Heart left ventricle (tissue), 16 donors: ENCODE data around the gene TRERF1. TPM values are rescaled to one million over a fixed set of nuclear protein-coding genes. Genes with fewer than 3 reads are reported as not detected.
A peak's percentile ranks its signal among the peaks of the same experiment; 100 is the strongest.

Experiments
- ATAC-seq, 4 donors: fragments of 200-7000 bp; cut with Tn5 transposase; one replicate each; pipeline ENCODE4 v1.9.1; 2020 to 2022; ENCODE audit warnings: moderate library complexity in 4 of 4, mild to moderate bottlenecking in 3 of 4, moderate number of reproducible peaks in 1 of 4
- DNase-seq, 5 donors: peaks; one replicate each; pipeline ENCODE4 v3.0.0-alpha.2; 2020
- H3K27ac ChIP-seq, 12 donors: fragments of 200-600 bp; sonication (generic) in 4 of 12; one replicate each; pipeline versions ENCODE4 v1.5.0 to v1.8.0; 2016 to 2022; ENCODE audit warnings: mild to moderate bottlenecking in 2 of 12
- H3K27me3 ChIP-seq, 9 donors: fragments of 200-600 bp; sonication (generic) in 2 of 9; one replicate each; pipeline versions ENCODE4 v1.5.1 to v1.8.0; 2016 to 2022; ENCODE audit warnings: mild to moderate bottlenecking in 3 of 9
- H3K36me3 ChIP-seq, 9 donors: fragments of 200-600 bp; sonication (generic) in 2 of 9; one replicate each; pipeline versions ENCODE4 v1.5.0 to v1.8.0; 2018 to 2022; ENCODE audit warnings: mild to moderate bottlenecking in 2 of 9
- H3K4me1 ChIP-seq, 12 donors: fragments of 200-600 bp; sonication (generic) in 4 of 12; one replicate each; pipeline versions ENCODE4 v1.5.0 to v1.8.0; 2016 to 2022; ENCODE audit warnings: mild to moderate bottlenecking in 3 of 12
- H3K4me3 ChIP-seq, 12 donors: fragments of 200-600 bp; sonication (generic) in 4 of 12; one replicate each; pipeline versions ENCODE4 v1.5.0 to v1.8.0; 2017 to 2022; ENCODE audit warnings: mild to moderate bottlenecking in 9 of 12, moderate library complexity in 4 of 12
- H3K9me3 ChIP-seq, 12 donors: fragments of 200-600 bp; sonication (generic) in 4 of 12; one replicate each; pipeline versions ENCODE4 v1.5.0 to v1.8.0; 2016 to 2022; ENCODE audit warnings: mild to moderate bottlenecking in 1 of 12
- POLR2A ChIP-seq, 2 donors: fragments of 450-650 bp; IDR thresholded peaks; one replicate each; pipeline ENCODE4 v1.6.1; 2017; ENCODE audit warnings: antibody characterized with exemption in 2 of 2, mild to moderate bottlenecking in 2 of 2, moderate library complexity in 2 of 2
- WGBS, 4 donors: extraction: QIAGEN DNeasy Blood & Tissue Kit in 2 of 4; methylation state at CpG; one replicate each; pipeline versions ENCODE4 v1.1.5 to v1.1.7; 2013 to 2018; 5-methylcytosine and 5-hydroxymethylcytosine counted together
- intact Hi-C, 10 donors: fragments of 100-400 bp; cut with DNase I; formaldehyde crosslinking; loops; one replicate each; pipeline versions ENCODE4 v1.11.1 to v1.14.2; 2022
- polyA plus RNA-seq, 2 donors: library from polyadenylated mRNA; stranded (reverse); fragments of 200-250 nt; gene quantifications; one replicate each; pipeline ENCODE4 v1.2.3, GENCODE V29; 2013
- total RNA-seq, 9 donors: library from RNA; depleted of rRNA in 2 of 9; stranded (reverse); fragments of >200 nt in 2 of 9; fragmentation: NEBNext Ultra II Directional in 3 of 9; extraction: Animal tissue kit (Norgen Biotek cat#: 25700) in 3 of 9; gene quantifications; one replicate each; pipeline versions ENCODE4 v1.1.0 to v1.2.4, GENCODE V29; 2016 to 2023
- TF ChIP-seq, protein P1 (sequence below), 12 donors: fragments of 200-600 bp; sonication (generic) in 4 of 12; IDR thresholded peaks; one replicate each; pipeline versions ENCODE4 v1.5.0 to v1.8.0; 2018 to 2022; ENCODE audit warnings: antibody characterized with exemption in 12 of 12, mild to moderate bottlenecking in 5 of 12
- donor health status: ischemic (EF 13 %, LVEDD 7.1; RV severe dilation, severe dysfunction).
- donor health status: healthy with polysubstance abuse.
- donor health status: DM: no; HTN: yes; CAD: no.
- donor health status: DM: no; HTN: no; CAD: no.
- donor health status: ischemic (EF 25% LVEDD 6.9; RV normal size, moderate dysfunction).
- donor health status: ischemic (EF 25% LVEDD 5.7; RV mildly dilated, moderate dysfunction).
- donor health status: healthy.
- donor health status: DM: yes; HTN: yes; CAD: no.
- donor health status: ischemic (EF 35%, LVEDD 5.7; RV mildly dilated, moderate dysfunction).
- donor health status: nonischemic (EF 11% LVEDD 7.7; RV severe dilation, severe dysfunction).
- donor health status: DM: yes; HTN: yes; CAD: no.
- donor health status: PGD.
- donor health status: ischemic (EF 29% LVEDD 5.4; RV normal size, mild dysfunction).
- donor health status: nonischemic (EF 23%, LVEDD 6.1; RV moderate dilation, normal function).

Gene TRERF1
- total and polyA plus RNA-seq, 11 donors, result 0.53 to 4.5 (median 1.5) TPM

- Histone ChIP-seq H3K27me3 (no peaks in the 10 kb centered on the region), H3K4me3 (no peak overlapping the region), H3K4me1 (peaks cover 0 to 90% (median 19%) of the 10 kb centered on the region in 12 donors), H3K9me3 (no peaks in the 10 kb centered on the region), H3K36me3 (no peaks in the 10 kb centered on the region), H3K27ac (no peak overlapping the region)
- ATAC-seq, result no peak
- intact Hi-C loops, result no loop called here
- 93 to 100% (median 99%) methylated on average over 3 of the region's 3 CpGs for WGBS, 4 donors
- TF ChIP-seq, protein P1, sequence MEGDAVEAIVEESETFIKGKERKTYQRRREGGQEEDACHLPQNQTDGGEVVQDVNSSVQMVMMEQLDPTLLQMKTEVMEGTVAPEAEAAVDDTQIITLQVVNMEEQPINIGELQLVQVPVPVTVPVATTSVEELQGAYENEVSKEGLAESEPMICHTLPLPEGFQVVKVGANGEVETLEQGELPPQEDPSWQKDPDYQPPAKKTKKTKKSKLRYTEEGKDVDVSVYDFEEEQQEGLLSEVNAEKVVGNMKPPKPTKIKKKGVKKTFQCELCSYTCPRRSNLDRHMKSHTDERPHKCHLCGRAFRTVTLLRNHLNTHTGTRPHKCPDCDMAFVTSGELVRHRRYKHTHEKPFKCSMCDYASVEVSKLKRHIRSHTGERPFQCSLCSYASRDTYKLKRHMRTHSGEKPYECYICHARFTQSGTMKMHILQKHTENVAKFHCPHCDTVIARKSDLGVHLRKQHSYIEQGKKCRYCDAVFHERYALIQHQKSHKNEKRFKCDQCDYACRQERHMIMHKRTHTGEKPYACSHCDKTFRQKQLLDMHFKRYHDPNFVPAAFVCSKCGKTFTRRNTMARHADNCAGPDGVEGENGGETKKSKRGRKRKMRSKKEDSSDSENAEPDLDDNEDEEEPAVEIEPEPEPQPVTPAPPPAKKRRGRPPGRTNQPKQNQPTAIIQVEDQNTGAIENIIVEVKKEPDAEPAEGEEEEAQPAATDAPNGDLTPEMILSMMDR (IDR thresholded peaks at IDR 0.05), result no peak
- TF ChIP-seq POLR2A (IDR thresholded peaks at IDR 0.05), result no peak
- DNase-seq, result no peak
These were observed 81.3 kb downstream of the TRERF1 start for GRCh38 chr6:42370323-42370985.

- 94 to 97% (median 95%) methylated on average over 2 of the region's 2 CpGs for WGBS, 4 donors
- no peak for DNase-seq
- peak overlapping the region in 1 of 12 donors; percentile 83 for H3K27ac ChIP-seq
- H3K27me3 ChIP-seq, result no peaks in the 10 kb centered on the region
- intact Hi-C loops, result loop anchor here in 3 of 10 donors (5.0 kb wide), 1 partner anchor 83 kb away; the partner anchor contains the start of gene TRERF1 (in 3 of the 3)
- no peak overlapping the region for H3K4me3 ChIP-seq
- ATAC-seq, result no peak
- no peaks in the 10 kb centered on the region for H3K9me3 ChIP-seq
- TF ChIP-seq, protein P1 (IDR thresholded peaks at IDR 0.05), result no peak
- no peaks in the 10 kb centered on the region for H3K36me3 ChIP-seq
- peaks cover 0 to 90% (median 23%) of the 10 kb centered on the region in 12 donors for H3K4me1 ChIP-seq
These were observed 82.2 kb downstream of the TRERF1 start for GRCh38 chr6:42369568-42369967.

GRCh38 chr6:42368181-42368580, 83.5 kb downstream of the TRERF1 start:
- Histone ChIP-seq H3K27ac (peak overlapping the region in 2 of 12 donors; percentile 38 to 83), H3K27me3 (no peaks in the 10 kb centered on the region), H3K4me1 (peaks cover 0 to 86% (median 25%) of the 10 kb centered on the region in 12 donors), H3K4me3 (peak overlapping the region in 1 of 12 donors; percentile 39), H3K9me3 (no peaks in the 10 kb centered on the region), H3K36me3 (no peaks in the 10 kb centered on the region)
- WGBS, 4 donors, result 65 to 77% (median 70%) methylated on average over 7 of the region's 7 CpGs
- TF ChIP-seq, protein P1 (IDR thresholded peaks at IDR 0.05), result no peak
- no peak for TF ChIP-seq POLR2A (IDR thresholded peaks at IDR 0.05)
- DNase-seq (no peak), ATAC-seq (no peak)
- intact Hi-C loops, result loop anchor here in 3 of 10 donors (5.0 kb wide), 1 partner anchor 84 kb away; the partner anchor contains the start of gene TRERF1 (in 3 of the 3)

DNA sequence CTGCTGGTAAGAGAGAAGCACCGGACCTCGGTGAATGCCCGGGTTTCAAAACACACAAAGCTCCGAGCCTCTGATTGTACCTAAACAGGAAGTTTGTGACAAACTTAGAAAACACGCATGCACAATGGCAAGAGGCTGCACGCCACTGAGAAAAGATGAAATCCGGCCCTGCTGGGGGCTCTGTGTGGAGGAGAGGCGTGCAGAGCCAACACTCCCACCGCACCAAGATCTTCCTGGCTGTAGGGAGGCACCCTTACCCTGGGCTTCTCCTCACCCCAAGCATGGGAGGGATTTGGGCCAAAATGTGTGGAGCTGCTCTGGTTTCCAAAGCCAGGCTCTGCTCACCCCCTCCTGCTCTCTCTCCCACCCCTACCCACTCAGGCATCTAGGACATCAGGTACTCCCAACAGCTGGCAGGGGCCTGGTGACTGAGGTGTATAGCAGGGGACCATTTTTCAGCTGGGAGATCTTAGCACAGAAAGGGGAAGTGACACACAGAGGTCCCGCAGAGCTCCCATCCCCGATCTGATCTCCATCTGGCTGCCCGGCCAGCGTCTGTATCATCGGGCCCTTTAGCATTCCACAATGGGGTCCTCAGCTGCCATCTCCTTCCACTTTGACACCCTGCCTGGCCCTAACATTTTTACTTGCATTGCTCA, 84.2 kb downstream of the TRERF1 start:
- Histone ChIP-seq H3K27me3 (no peaks in the 10 kb centered on the region), H3K4me3 (peak overlapping the region in 3 of 12 donors; percentile 4 to 39 (median 19)), H3K9me3 (no peaks in the 10 kb centered on the region), H3K27ac (peak overlapping the region in 8 of 12 donors; percentile 17 to 83 (median 34)), H3K36me3 (peaks cover 0 to 1% (median 0%) of the 10 kb centered on the region in 9 donors), H3K4me1 (peaks cover 0 to 79% (median 25%) of the 10 kb centered on the region in 12 donors)
- WGBS, 4 donors, result 39 to 58% (median 50%) methylated on average over 14 of the region's 14 CpGs
- TF ChIP-seq POLR2A (IDR thresholded peaks at IDR 0.05), result no peak
- TF ChIP-seq, protein P1 (IDR thresholded peaks at IDR 0.05), result no peak
- DNase-seq (no peak), ATAC-seq (peak in 3 of 4 donors; percentile 34 to 49 (median 40))
- intact Hi-C loops, result loop anchor here in 3 of 10 donors (5.0 kb wide), 1 partner anchor 85 kb away; the partner anchor contains the start of gene TRERF1 (in 3 of the 3)
